Measurements from ENCODE around the gene MYO3A. TPM values are rescaled to one million over a fixed set of nuclear protein-coding genes. Genes with fewer than 3 reads are reported as not detected.

The MYO3A gene
- total RNA-seq, 4 donors from 2014 or later, result 0.35 to 3.1 (median 1.9) TPM

- Histone ChIP-seq H3K27me3 (no peaks in the 10 kb centered on the region), H3K9me3 (no peaks in the 10 kb centered on the region), H3K4me1 (no peaks in the 10 kb centered on the region), H3K4me3 (no peak overlapping the region), H3K36me3 (no peaks in the 10 kb centered on the region), H3K27ac (no peak overlapping the region)
- TF ChIP-seq CTCF (IDR thresholded peaks at IDR 0.05) (no peak), POLR2A (IDR thresholded peaks at IDR 0.05) (no peak)
- no peak for DNase-seq
- WGBS, 2 donors, result 55 to 62% methylated on average over 2 of the region's 2 CpGs
- intact Hi-C loops (cut with DNase I), result no loop called here
Observed at GRCh38 chr10:25952857-25953256, 18.8 kb downstream of the MYO3A start.

- no peak overlapping the region for H3K4me3 ChIP-seq
- no peak overlapping the region for H3K27ac ChIP-seq
- H3K27me3 ChIP-seq, result no peaks in the 10 kb centered on the region
- DNase-seq, result no peak
- H3K4me1 ChIP-seq, result no peaks in the 10 kb centered on the region
- 67 to 71% methylated on average over 1 of the region's 1 CpG for WGBS, 2 donors
- H3K9me3 ChIP-seq, result no peaks in the 10 kb centered on the region
- no peaks in the 10 kb centered on the region for H3K36me3 ChIP-seq
- no peak for TF ChIP-seq POLR2A (IDR thresholded peaks at IDR 0.05)
- no peak for TF ChIP-seq CTCF (IDR thresholded peaks at IDR 0.05)
- intact Hi-C loops (cut with DNase I), result no loop called here
Observed at GRCh38 chr10:25954851-25955250, 20.8 kb downstream of the MYO3A start.

- intact Hi-C loops (cut with DNase I), result no loop called here
- Histone ChIP-seq H3K4me3 (no peak overlapping the region), H3K27ac (no peak overlapping the region), H3K4me1 (no peaks in the 10 kb centered on the region), H3K36me3 (no peaks in the 10 kb centered on the region), H3K9me3 (no peaks in the 10 kb centered on the region), H3K27me3 (no peaks in the 10 kb centered on the region)
- DNase-seq, result no peak
- 54 to 65% methylated on average over 3 of the region's 3 CpGs for WGBS, 2 donors
- no peak for TF ChIP-seq POLR2A (IDR thresholded peaks at IDR 0.05)
Observed at GRCh38 chr10:25959540-25960232, 25.7 kb downstream of the MYO3A start.

- TF ChIP-seq CTCF (IDR thresholded peaks at IDR 0.05), result no peak
- no peak for TF ChIP-seq POLR2A (IDR thresholded peaks at IDR 0.05)
- WGBS, 2 donors, result 61 to 85% methylated on average over 3 of the region's 4 CpGs
- no peaks in the 10 kb centered on the region for H3K9me3 ChIP-seq
- H3K27ac ChIP-seq, result no peak overlapping the region
- H3K36me3 ChIP-seq, result no peaks in the 10 kb centered on the region
- H3K4me1 ChIP-seq, result no peaks in the 10 kb centered on the region
- intact Hi-C loops (cut with DNase I), result no loop called here
- no peaks in the 10 kb centered on the region for H3K27me3 ChIP-seq
- no peak overlapping the region for H3K4me3 ChIP-seq
- no peak for DNase-seq
Observed at GRCh38 chr10:25965584-25965983, 31.6 kb downstream of the MYO3A start.

- H3K27me3 ChIP-seq, result no peaks in the 10 kb centered on the region
- no peak overlapping the region for H3K27ac ChIP-seq
- DNase-seq, result no peak
- TF ChIP-seq POLR2A (IDR thresholded peaks at IDR 0.05) (no peak), CTCF (IDR thresholded peaks at IDR 0.05) (no peak)
- no peaks in the 10 kb centered on the region for H3K4me1 ChIP-seq
- intact Hi-C loops (cut with DNase I), result no loop called here
- H3K36me3 ChIP-seq, result no peaks in the 10 kb centered on the region
- WGBS, 2 donors, result 56 to 61% methylated on average over 2 of the region's 2 CpGs
- H3K9me3 ChIP-seq, result no peaks in the 10 kb centered on the region
- H3K4me3 ChIP-seq, result no peak overlapping the region
Observed at GRCh38 chr10:25966844-25967243, 32.8 kb downstream of the MYO3A start.

- Histone ChIP-seq H3K4me3 (no peak overlapping the region), H3K27me3 (no peaks in the 10 kb centered on the region), H3K36me3 (no peaks in the 10 kb centered on the region), H3K9me3 (no peaks in the 10 kb centered on the region), H3K27ac (no peak overlapping the region), H3K4me1 (no peaks in the 10 kb centered on the region)
- TF ChIP-seq CTCF (IDR thresholded peaks at IDR 0.05), result no peak
- TF ChIP-seq POLR2A (IDR thresholded peaks at IDR 0.05), result no peak
- DNase-seq, result no peak
- intact Hi-C loops (cut with DNase I), result no loop called here
Observed at GRCh38 chr10:25972631-25973030, 38.6 kb downstream of the MYO3A start.

All from esophagus squamous epithelium (tissue), 5 donors.